Hindlimb muscle (tissue), 1 donor: Measurements from ENCODE around the gene BMPER. TPM values are rescaled to one million over a fixed set of nuclear protein-coding genes. Genes with fewer than 3 reads are reported as not detected.

Source experiments
- DNase-seq: peaks from one replicate; pipeline ENCODE4 v3.0.0-alpha.2; 2013
- polyA plus RNA-seq: library from polyadenylated mRNA; unstranded; fragments of 120-200 nt; gene quantifications from one replicate; pipeline ENCODE4 v1.2.1, GENCODE V29; 2013; ENCODE audit not compliant: insufficient read length

The BMPER gene
- polyA plus RNA-seq, 1 donor = 5.8 TPM

DNA sequence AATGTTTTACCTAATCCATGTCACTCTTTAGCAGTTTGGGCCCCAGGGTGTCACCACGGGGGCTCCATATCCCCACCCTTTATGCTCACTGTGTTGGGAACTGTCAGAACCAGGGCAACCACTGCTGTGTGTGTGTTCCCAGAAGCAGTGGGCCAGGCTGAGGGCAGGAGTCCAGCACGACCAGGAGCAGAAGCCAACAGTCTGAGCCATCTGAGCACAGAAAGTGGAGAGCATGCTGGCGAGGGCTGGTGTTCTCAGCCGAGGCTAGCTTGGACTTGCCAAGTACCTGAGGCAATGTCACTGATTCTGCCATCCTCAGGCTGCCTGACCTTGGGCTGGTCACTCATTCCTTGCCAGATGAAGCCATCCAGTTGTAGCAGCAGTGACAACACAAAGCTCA lies 285.0 kb downstream of the BMPER start:
- peak; percentile 54 for DNase-seq

DNA sequence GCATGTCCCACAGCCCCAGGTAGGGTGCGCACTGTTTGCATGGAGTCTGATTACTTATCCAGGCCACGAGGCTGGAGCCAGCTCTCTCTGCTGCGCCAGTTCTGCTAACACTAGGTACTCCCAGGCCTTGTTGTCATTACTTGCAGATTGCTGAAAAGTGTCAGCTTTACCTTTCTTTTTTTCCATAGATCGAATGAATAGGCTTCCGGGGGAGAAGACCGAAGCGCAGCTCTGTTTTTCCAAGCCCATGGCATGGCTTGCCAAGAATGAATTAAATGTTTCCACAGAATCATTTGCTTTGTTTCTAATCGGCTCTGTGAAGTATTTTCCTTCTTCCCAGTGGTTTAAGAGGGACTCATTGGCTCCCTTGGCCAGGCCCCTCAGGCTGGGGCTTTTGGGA lies 285.8 kb downstream of the BMPER start:
- DNase-seq = peak; percentile 70

- no peak for DNase-seq
Observed at GRCh38 chr7:34191771-34192479, 286.6 kb downstream of the BMPER start.

DNA sequence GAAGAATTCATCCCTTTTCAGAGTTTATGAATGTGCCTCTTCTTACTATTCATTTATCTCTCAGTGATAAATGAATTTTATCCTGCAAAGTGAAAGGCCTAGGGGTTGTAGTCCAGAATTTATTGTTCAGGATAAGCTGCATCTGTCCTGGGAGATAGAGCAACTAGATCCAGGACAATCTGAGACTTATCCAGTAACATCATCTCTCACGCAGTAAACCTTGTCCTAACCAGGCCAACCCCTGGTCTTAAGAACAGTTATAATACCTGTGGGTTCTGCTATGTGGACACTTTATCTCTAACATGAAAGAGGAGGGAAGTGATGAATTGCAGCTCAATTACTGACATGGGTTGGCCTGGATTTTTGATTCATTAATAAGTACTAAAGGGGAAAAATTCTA lies 287.6 kb downstream of the BMPER start:
- no peak for DNase-seq

DNA sequence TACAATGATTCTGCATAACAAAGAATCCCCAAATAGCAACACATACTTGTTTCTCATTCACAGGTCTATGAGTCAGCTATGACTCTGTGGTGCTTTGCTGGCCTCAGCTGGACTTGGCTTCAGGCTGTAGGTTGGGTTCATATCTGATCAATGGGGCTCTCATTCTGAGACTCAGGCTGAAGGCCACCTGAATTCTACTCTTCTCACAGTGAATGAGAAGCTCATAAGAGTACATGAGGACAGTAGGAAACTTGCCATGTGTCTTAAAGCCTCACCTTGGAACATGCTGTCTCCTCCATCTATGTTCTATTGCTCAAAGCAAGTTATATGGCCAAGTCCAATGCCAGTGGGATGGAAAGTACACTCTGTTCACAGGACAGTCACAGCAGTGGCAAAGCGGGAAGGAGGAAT lies 292.9 kb downstream of the BMPER start:
- no peak for DNase-seq
